GM12878 (cell line): ENCODE data around the gene PTPRU. TPM values are rescaled to one million over a fixed set of nuclear protein-coding genes. Genes with fewer than 3 reads are reported as not detected.

Source experiments
- ATAC-seq: fragments of 200-7000 bp; cut with Tn5 transposase; 3 replicates; pipeline ENCODE4 v1.9.1; 2020; ENCODE audit warnings: mild to moderate bottlenecking, moderate library complexity
- BruUV-seq: library from RNA; stranded (reverse); fragments of 400-500 nt; replicated peaks from 2 replicates; lab custom pipeline; 2021; lab: Mats Ljungman, UMichigan
- CTCF ChIA-PET: fragments of 300-600 bp; sonication (Branson Sonifier 250); formaldehyde crosslinking; extraction: SDS; loops from one replicate; lab custom pipeline; 2021; ENCODE audit warnings: inconsistent platforms; lab: Yijun Ruan, JAX
- POLR2A ChIA-PET: fragments of 350-600 bp; formaldehyde crosslinking; extraction: SDS; loops from one replicate; lab custom pipeline; 2021; ENCODE audit warnings: inconsistent platforms; lab: Charles Lee
- RAD21 ChIA-PET: fragments of 300-600 bp; sonication (Branson Sonifier 250); formaldehyde crosslinking; loops from one replicate; lab custom pipeline; 2023; ENCODE audit warnings: antibody characterized with exemption; ENCODE audit not compliant: unreplicated experiment; lab: Charles Lee
- SMC1A ChIA-PET: fragments of 300-600 bp; sonication (Branson Sonifier 250); formaldehyde crosslinking; loops from one replicate; lab custom pipeline; 2023; ENCODE audit not compliant: unreplicated experiment, uncharacterized antibody; lab: Charles Lee
- DNase-seq: peaks from one replicate; pipeline ENCODE4 v3.0.0-alpha.2; 2011; ENCODE audit warnings: low read depth, low spot score
- FAIRE-seq: peaks from 3 replicates; lab custom pipeline; 2011; peaks lifted over from hg19 to GRCh38; lab: Jason Lieb, UNC
- H2AFZ ChIP-seq: 2 replicates; pipeline ENCODE4 v1.6.0; 2011; ENCODE audit warnings: low read depth, low read length, control low read depth; ENCODE audit not compliant: control insufficient read depth
- H3K27ac ChIP-seq: 2 replicates; pipeline ENCODE4 v1.5.1; 2011; ENCODE audit warnings: control low read depth; ENCODE audit not compliant: control insufficient read depth, insufficient read depth
- H3K27me3 ChIP-seq, 2 experiments: replicated peaks in 1 of 2; 2 replicates each; pipeline versions ENCODE4 v1.6.0 to v1.6.1; 2011; ENCODE audit warnings: low read length in 1 of 2; ENCODE audit not compliant: control insufficient read depth in 2 of 2, insufficient read depth in 2 of 2
- H3K36me3 ChIP-seq, 2 experiments: 2 replicates each; pipeline ENCODE4 v1.5.1; 2011; ENCODE audit warnings: low read length in 1 of 2; ENCODE audit not compliant: control insufficient read depth in 2 of 2, insufficient read depth in 2 of 2
- H3K4me1 ChIP-seq: 2 replicates; pipeline ENCODE4 v1.6.1; 2011; ENCODE audit warnings: mild to moderate bottlenecking, low read length, moderate library complexity, mixed read lengths; ENCODE audit not compliant: control insufficient read depth, insufficient read depth
- H3K4me2 ChIP-seq: 2 replicates; pipeline ENCODE4 v1.6.0; 2011; ENCODE audit warnings: control low read depth; ENCODE audit not compliant: control insufficient read depth, insufficient read depth
- H3K4me3 ChIP-seq: fragments of 200-600 bp; sonication (generic); 2 replicates; pipeline ENCODE4 v1.5.1; 2016
- H3K79me2 ChIP-seq: 2 replicates; pipeline ENCODE4 v1.6.0; 2011; ENCODE audit warnings: low read length; ENCODE audit not compliant: control insufficient read depth, insufficient read depth
- H3K9ac ChIP-seq: 2 replicates; pipeline ENCODE4 v1.8.0; 2011; ENCODE audit warnings: low read length, control low read depth, mixed read lengths; ENCODE audit not compliant: control insufficient read depth, insufficient read depth
- H3K9me3 ChIP-seq: replicated peaks from 3 replicates; pipeline ENCODE4 v1.5.1; 2011; ENCODE audit warnings: mild to moderate bottlenecking, low read length; ENCODE audit not compliant: control insufficient read depth, insufficient read depth
- H4K20me1 ChIP-seq: 2 replicates; pipeline ENCODE4 v1.6.0; 2011; ENCODE audit not compliant: control insufficient read depth, insufficient read depth
- ATF3 ChIP-seq: IDR thresholded peaks from 2 replicates; pipeline ENCODE4 v1.6.1; 2011; ENCODE audit warnings: low read depth, mild to moderate bottlenecking, low read length, moderate library complexity, borderline replicate concordance; ENCODE audit errors: extremely low read depth
- ATF7 ChIP-seq: fragments of 450-650 bp; IDR thresholded peaks from 2 replicates; pipeline ENCODE4 v1.6.1; 2016; ENCODE audit warnings: low read depth, mild to moderate bottlenecking
- BHLHE40 ChIP-seq, 2 experiments: fragments of 450-650 bp in 1 of 2; IDR thresholded peaks; 2 replicates each; pipeline ENCODE4 v1.6.1; 2011 to 2017; ENCODE audit warnings: low read depth in 2 of 2, borderline replicate concordance in 1 of 2, improper control_type of control experiment in 1 of 2, low read length in 1 of 2, mild to moderate bottlenecking in 1 of 2
- CUX1 ChIP-seq: IDR thresholded peaks from 2 replicates; pipeline ENCODE4 v1.6.1; 2012; ENCODE audit warnings: improper control_type of control experiment, low read depth, low read length; ENCODE audit not compliant: insufficient replicate concordance
- E2F4 ChIP-seq: IDR thresholded peaks from 2 replicates; pipeline ENCODE4 v1.6.1; 2012; ENCODE audit warnings: low read depth, low read length, improper control_type of control experiment
- EED ChIP-seq: sonication (generic); IDR thresholded peaks from 2 replicates; pipeline ENCODE4 v1.6.1; 2016; ENCODE audit warnings: antibody characterized with exemption, low read depth
- SREBF2 ChIP-seq: IDR thresholded peaks from 2 replicates; pipeline ENCODE4 v1.6.1; 2012; ENCODE audit warnings: mild to moderate bottlenecking, low read length
- SUZ12 ChIP-seq: fragments of 200-600 bp; sonication (generic); IDR thresholded peaks from one replicate; pipeline ENCODE4 v1.6.1; 2018; ENCODE audit warnings: antibody characterized with exemption, mild to moderate bottlenecking; ENCODE audit not compliant: unreplicated experiment
- ZNF384 ChIP-seq: IDR thresholded peaks from 2 replicates; pipeline ENCODE4 v1.6.1; 2012; ENCODE audit warnings: low read depth, mild to moderate bottlenecking, low read length, improper control_type of control experiment, borderline replicate concordance
- WGBS: methylation state at CpG from one replicate; pipeline ENCODE4 v1.1.6; 2016; ENCODE audit warnings: low lambda C conversion rate; ENCODE audit not compliant: insufficient replicate concordance, insufficient coverage; ENCODE audit errors: missing lambda C conversion rate; 5-methylcytosine and 5-hydroxymethylcytosine counted together
- in situ Hi-C: fragments of 300-500 bp; cut with MboI; formaldehyde crosslinking; loops from 9 replicates; pipeline ENCODE4 v1.14.3; 2018; ENCODE audit warnings: mixed read lengths
- intact Hi-C: fragments of 100-400 bp; cut with micrococcal nuclease; formaldehyde crosslinking; loops from one replicate; pipeline ENCODE4 v1.14.2; 2022; ENCODE audit not compliant: unreplicated experiment
- polyA plus RNA-seq, 11 experiments: library from polyadenylated mRNA; depleted of rRNA in 4 of 11; unstranded in 6 of 11; stranded (reverse) in 5 of 11; fragments of >200 nt; fragmentation: Nextera tagmentation in 4 of 11; fragmentation: Illumina TruSeq in 1 of 11; extraction: Ambion mirVana in 4 of 11; extraction: Trizol in 1 of 11; gene quantifications; 1 replicate in 1 of 11; 2 replicates in 10 of 11; pipeline versions ENCODE4 v1.2.1 to v1.2.3, GENCODE V29; 2011 to 2016; ENCODE audit warnings: inconsistent platforms in 2 of 11, missing spikeins in 2 of 11, low read depth in 1 of 11
- total RNA-seq, 4 experiments: library from RNA; depleted of rRNA in 3 of 4; stranded (reverse); fragments of >200 nt in 3 of 4; fragmentation: Illumina TruSeq in 1 of 4; extraction: Trizol in 1 of 4; gene quantifications; 2 replicates each; pipeline versions ENCODE4 v1.2.1 to v1.2.3, GENCODE V29; 2013 to 2021

The PTPRU gene
- total and polyA plus RNA-seq, 10 of the 15 experiments (the other 5 are each of a cell fraction or from before 2014, with no cell fraction given), result 0.04 to 2.5 (median 0.73) TPM

DNA sequence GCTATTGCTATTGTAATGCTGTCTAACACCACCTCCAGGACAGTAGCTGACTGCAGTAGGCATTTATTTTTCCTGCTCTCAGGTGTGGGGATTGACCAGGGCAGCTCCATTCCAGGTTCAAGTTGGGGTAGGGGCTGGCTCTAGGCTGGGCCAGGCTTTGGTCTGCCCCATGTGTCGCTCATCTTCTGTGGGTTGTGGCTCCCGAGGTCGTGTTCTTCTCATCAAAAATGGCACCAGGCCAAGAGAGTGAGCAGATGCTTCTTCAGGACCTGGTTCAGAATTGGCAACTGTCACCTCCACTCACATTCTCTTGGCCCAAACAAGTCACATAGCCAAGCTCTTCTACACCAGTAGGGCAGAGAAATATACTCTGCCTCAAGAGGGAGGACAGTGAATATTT lies 133.7 kb downstream of the PTPRU start:
- H3K4me3 ChIP-seq, result no peak overlapping the region
- H3K4me2 ChIP-seq, result no peak overlapping the region
- no TSS peak for BruUV-seq
- ChIA-PET CTCF (no interaction called here), RAD21 (no interaction called here), SMC1A (no interaction called here), POLR2A (no interaction called here)
- intact Hi-C loops (no loop called here), in situ Hi-C loops (no loop called here)
- FAIRE-seq, result no peak
- no peaks in the 10 kb centered on the region for H3K79me2 ChIP-seq
- no peaks in the 10 kb centered on the region; the same call in 1 of the 2 replicates for H3K4me1 ChIP-seq
- H3K9me3 ChIP-seq, result no peaks in the 10 kb centered on the region; the same call in 2 of the 3 replicates
- DNase-seq, result no peak
- H2AFZ ChIP-seq, result no peak overlapping the region
- no peaks in the 10 kb centered on the region for H4K20me1 ChIP-seq
- no peak overlapping the region for H3K9ac ChIP-seq
- TF ChIP-seq EED (no peak), ZNF384 (no peak), E2F4 (no peak), BHLHE40 (IDR thresholded peaks at IDR 0.05; ENCODE audit: borderline replicate concordance in 1 of 2, low read depth in 2 of 2, low read length in 1 of 2) (no peak), SUZ12 (no peak), ATF3 (no peak), CUX1 (no peak), SREBF2 (no peak), ATF7 (no peak)
- peaks cover 2% of the 10 kb centered on the region in 2 experiments; a peak in 1 of 4 replicates for H3K27me3 ChIP-seq
- WGBS, result 6% methylated on average over 3 of the region's 3 CpGs
- H3K27ac ChIP-seq, result no peak overlapping the region
- H3K36me3 ChIP-seq, result no peaks in the 10 kb centered on the region
- ATAC-seq, result no peak
